HCT116 (cell line): ENCODE measurements around the gene NALCN. TPM values are rescaled to one million over a fixed set of nuclear protein-coding genes. Genes with fewer than 3 reads are reported as not detected.

Experiments
- ATAC-seq: fragments of 200-7000 bp; cut with Tn5 transposase; 2 replicates; pipeline ENCODE4 v1.9.1; 2020; ENCODE audit warnings: mild to moderate bottlenecking, moderate library complexity
- BruUV-seq: library from RNA; stranded (reverse); fragments of 400-500 nt; replicated peaks from 2 replicates; lab custom pipeline; 2021; lab: Mats Ljungman, UMichigan
- CTCF ChIA-PET: fragments of 300-600 bp; sonication (Branson Sonifier 250); formaldehyde crosslinking; loops from one replicate; lab custom pipeline; 2021; ENCODE audit warnings: antibody characterized with exemption; lab: Charles Lee
- POLR2A ChIA-PET: fragments of 300-600, 350-600 bp; sonication (Branson Sonifier 250); formaldehyde crosslinking; loops from one replicate; lab custom pipeline; 2021; ENCODE audit warnings: antibody characterized with exemption; lab: Charles Lee
- RAD21 ChIA-PET, 2 experiments: fragments of 300-600 bp; sonication (Branson Sonifier 250); formaldehyde crosslinking; loops; one replicate each; lab custom pipeline; 2023; ENCODE audit warnings: low total read pairs in 2 of 2; ENCODE audit not compliant: uncharacterized antibody in 2 of 2, unreplicated experiment in 2 of 2, low non-redundant PET in 1 of 2; lab: Charles Lee
- DNase-seq: peaks from one replicate; pipeline ENCODE4 v3.0.0-alpha.2; 2010; ENCODE audit warnings: low read depth, low spot score
- H2AFZ ChIP-seq: fragments of 200-600 bp; shearing (Covaris generic), sonication (generic); 2 replicates; pipeline ENCODE4 v1.6.1; 2017; ENCODE audit warnings: low read depth, mixed run types, mixed read lengths, antibody characterized with exemption, low read length; ENCODE audit not compliant: poor library complexity, severe bottlenecking
- H3K27ac ChIP-seq: 2 replicates; pipeline ENCODE4 v1.5.1; 2012; ENCODE audit warnings: low read depth, low read length
- H3K27me3 ChIP-seq: fragments of 200-600 bp; sonication (generic); 2 replicates; pipeline ENCODE4 v1.6.1; 2016; ENCODE audit warnings: mixed run types, low read length, mixed read lengths; ENCODE audit not compliant: insufficient read depth
- H3K36me3 ChIP-seq, 2 experiments: fragments of 200-500 bp in 1 of 2; fragments of 200-600 bp in 1 of 2; sonication (Bioruptor generic) in 1 of 2; sonication (generic) in 1 of 2; 2 replicates each; pipeline versions ENCODE4 v1.5.1 to v1.6.1; 2014 to 2016; ENCODE audit warnings: low read length in 2 of 2, inconsistent platforms in 1 of 2, mixed read lengths in 1 of 2, mixed run types in 1 of 2; ENCODE audit not compliant: insufficient read depth in 2 of 2, control insufficient read depth in 1 of 2
- H3K4me1 ChIP-seq, 2 experiments: fragments of 200-600 bp in 1 of 2; sonication (generic) in 1 of 2; 2 replicates each; pipeline versions ENCODE4 v1.5.1 to v1.6.1; 2012 to 2017; ENCODE audit warnings: low read length in 2 of 2, inconsistent platforms in 1 of 2, mild to moderate bottlenecking in 1 of 2, mixed read lengths in 1 of 2, mixed run types in 1 of 2, moderate library complexity in 1 of 2; ENCODE audit not compliant: insufficient read depth in 2 of 2, control insufficient read depth in 1 of 2
- H3K4me2 ChIP-seq: fragments of 200-600 bp; sonication (generic); 2 replicates; pipeline ENCODE4 v1.6.1; 2017; ENCODE audit warnings: mixed run types, low read length, mixed read lengths
- H3K4me3 ChIP-seq, 2 experiments: fragments of 200-600 bp in 1 of 2; sonication (generic) in 1 of 2; replicated peaks in 1 of 2; 2 replicates each; pipeline ENCODE4 v1.5.1; 2011 to 2016; ENCODE audit warnings: low read length in 2 of 2, control low read depth in 1 of 2, low read depth in 1 of 2, mild to moderate bottlenecking in 1 of 2, mixed read lengths in 1 of 2, mixed run types in 1 of 2
- H3K79me2 ChIP-seq: fragments of 200-600 bp; sonication (generic); 2 replicates; pipeline ENCODE4 v1.6.1; 2017; ENCODE audit warnings: mild to moderate bottlenecking, mixed run types, low read length, moderate library complexity, mixed read lengths; ENCODE audit not compliant: insufficient read depth
- H3K9ac ChIP-seq: fragments of 200-600 bp; sonication (generic); 2 replicates; pipeline ENCODE4 v1.6.1; 2016; ENCODE audit warnings: low read length, mixed read lengths
- H3K9me2 ChIP-seq: fragments of 200-600 bp; sonication (generic), shearing (Covaris generic); 2 replicates; pipeline ENCODE4 v1.6.1; 2017; ENCODE audit warnings: mixed run types, mild to moderate bottlenecking, moderate library complexity; ENCODE audit not compliant: insufficient read depth
- H3K9me3 ChIP-seq, 2 experiments: fragments of 200-500 bp in 1 of 2; fragments of 200-600 bp in 1 of 2; sonication (Bioruptor generic) in 1 of 2; sonication (generic) in 1 of 2; 2 replicates each; pipeline ENCODE4 v1.6.1; 2014 to 2017; ENCODE audit warnings: low read length in 2 of 2, mixed read lengths in 2 of 2, inconsistent platforms in 1 of 2, low read depth in 1 of 2, mild to moderate bottlenecking in 1 of 2, mixed run types in 1 of 2, moderate library complexity in 1 of 2; ENCODE audit not compliant: control insufficient read depth in 1 of 2, insufficient read depth in 1 of 2
- H4K20me1 ChIP-seq: fragments of 200-600 bp; sonication (generic), shearing (Covaris generic); 2 replicates; pipeline ENCODE4 v1.6.1; 2017; ENCODE audit warnings: mixed run types, mild to moderate bottlenecking, moderate library complexity; ENCODE audit not compliant: insufficient read depth
- ATF3 ChIP-seq: IDR thresholded peaks from 2 replicates; pipeline ENCODE4 v1.6.1; 2012
- EZH2 ChIP-seq: fragments of 200-600 bp; sonication (generic); IDR thresholded peaks from 2 replicates; pipeline ENCODE4 v1.6.1; 2017; ENCODE audit warnings: antibody characterized with exemption, mixed run types
- JUND ChIP-seq: IDR thresholded peaks from 2 replicates; pipeline ENCODE4 v1.6.1; 2012
- MAX ChIP-seq: IDR thresholded peaks from 2 replicates; pipeline ENCODE4 v1.6.1; 2012
- POLR2A ChIP-seq: IDR thresholded peaks from 2 replicates; pipeline ENCODE4 v1.7.0; 2011; ENCODE audit warnings: borderline replicate concordance; ENCODE audit not compliant: insufficient read depth, insufficient read length; ENCODE audit errors: extremely low read depth
- POLR2AphosphoS5 ChIP-seq: IDR thresholded peaks from 2 replicates; pipeline ENCODE4 v1.6.1; 2011; ENCODE audit warnings: mild to moderate bottlenecking, low read depth, low read length, moderate library complexity
- SIN3A ChIP-seq: IDR thresholded peaks from 2 replicates; pipeline ENCODE4 v1.6.1; 2012; ENCODE audit warnings: low read depth
- SRF ChIP-seq: IDR thresholded peaks from 2 replicates; pipeline ENCODE4 v1.6.1; 2012; ENCODE audit warnings: low read depth
- ZBTB33 ChIP-seq: IDR thresholded peaks from 2 replicates; pipeline ENCODE4 v1.6.1; 2011; ENCODE audit warnings: mild to moderate bottlenecking, low read length, moderate library complexity; ENCODE audit not compliant: insufficient replicate concordance; ENCODE audit errors: extremely low read depth
- ZFX ChIP-seq: fragments of 450-650 bp; IDR thresholded peaks from 2 replicates; pipeline ENCODE4 v1.6.1; 2017
- intact Hi-C: fragments of 100-400 bp; cut with micrococcal nuclease; formaldehyde crosslinking; loops from 2 replicates; pipeline ENCODE4 v1.10.0; 2022
- total RNA-seq: library from RNA; stranded (reverse); gene quantifications from one replicate; pipeline ENCODE4 v1.2.1, GENCODE V29; 2021; ENCODE audit not compliant: unreplicated experiment

Gene NALCN
- total RNA-seq, 1 experiment from 2014 or later = not detected

GRCh38 chr13:101308247-101309013 is 107.9 kb downstream of the NALCN start:
- POLR2A ChIA-PET = no interaction called here
- no peaks in the 10 kb centered on the region for H3K79me2 ChIP-seq
- no peaks in the 10 kb centered on the region for H3K4me1 ChIP-seq
- H3K9me3 ChIP-seq = peaks cover 0 to 7% of the 10 kb centered on the region in 2 experiments; a peak in 1 of 4 replicates
- no TSS peak for BruUV-seq
- no peaks in the 10 kb centered on the region for H3K27me3 ChIP-seq
- H3K9ac ChIP-seq = no peak overlapping the region
- RAD21 ChIA-PET = no interaction called here
- DNase-seq (no peak), ATAC-seq (no peak)
- TF ChIP-seq SRF = no peak
- TF ChIP-seq EZH2 = no peak
- no peak for TF ChIP-seq JUND
- no peak for TF ChIP-seq ZBTB33
- TF ChIP-seq MAX = no peak
- no peak for TF ChIP-seq POLR2AphosphoS5
- no peak for TF ChIP-seq ZFX
- TF ChIP-seq SIN3A = no peak
- TF ChIP-seq POLR2A = no peak
- no peak for TF ChIP-seq ATF3
- H2AFZ ChIP-seq = no peak overlapping the region
- CTCF ChIA-PET = no interaction called here
- H3K4me2 ChIP-seq = no peak overlapping the region
- H4K20me1 ChIP-seq = no peaks in the 10 kb centered on the region
- intact Hi-C loops = no loop called here
- no peak overlapping the region for H3K4me3 ChIP-seq
- no peak overlapping the region for H3K27ac ChIP-seq
- H3K36me3 ChIP-seq = no peaks in the 10 kb centered on the region
- no peaks in the 10 kb centered on the region for H3K9me2 ChIP-seq
